Fibroblast of peridontal ligament (primary cell): ENCODE measurements around the gene PLLP.
"Not testable (repeated sequence)": the region's sequence is repeated elsewhere in the genome, so short reads cannot be mapped to it uniquely, and the experiment has no call there.

Experiments used
- DNase-seq: peaks from one replicate; pipeline ENCODE4 v3.0.0-alpha.2; 2010; ENCODE audit errors: extremely low read depth

Gene PLLP

DNA sequence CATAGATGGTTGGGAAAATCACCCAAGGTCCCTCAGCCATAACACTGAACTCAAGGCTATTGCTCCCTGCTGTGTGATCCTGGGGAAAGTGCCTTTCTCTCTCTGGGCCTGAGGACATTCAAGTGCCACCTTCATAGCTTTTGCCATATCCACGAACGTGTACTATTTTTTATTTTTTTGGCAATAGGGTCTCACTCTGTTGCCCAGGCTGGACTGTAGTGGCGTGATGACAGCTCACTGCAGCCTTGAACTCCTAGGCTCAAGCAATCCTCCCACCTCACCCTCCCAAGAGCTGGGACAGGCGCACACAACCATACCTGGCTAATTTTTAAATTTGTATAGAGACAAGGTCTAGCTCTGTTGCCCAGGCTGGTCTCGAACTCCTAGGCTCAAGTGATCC is 10.6 kb downstream of the PLLP start:
- no peak for DNase-seq

- no peak for DNase-seq
These were observed 11.1 kb downstream of the PLLP start for GRCh38 chr16:57273359-57273758.

- no peak for DNase-seq
These were observed 12.5 kb downstream of the PLLP start for GRCh38 chr16:57271867-57272495.

DNA sequence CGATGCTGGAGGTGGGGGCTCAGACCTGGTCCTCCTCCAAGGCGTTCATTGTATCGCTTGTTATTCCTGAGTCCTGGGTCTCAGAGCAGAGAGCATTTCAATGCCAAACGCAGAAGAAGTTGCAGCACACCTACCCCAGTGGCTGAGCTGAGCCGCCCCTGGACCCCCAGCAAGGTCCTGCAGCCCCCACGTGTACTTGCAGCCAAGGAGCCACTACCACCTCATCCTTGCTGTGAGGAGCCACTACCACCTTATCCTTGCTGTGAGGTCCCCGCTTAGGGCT is 13.5 kb downstream of the PLLP start:
- DNase-seq: no peak

- DNase-seq: no peak
These were observed 14.0 kb downstream of the PLLP start for GRCh38 chr16:57270221-57271062.

GRCh38 chr16:57268804-57269800 is 15.4 kb downstream of the PLLP start:
- no peak for DNase-seq

GRCh38 chr16:57267343-57267742 is 17.1 kb downstream of the PLLP start:
- not testable (repeated sequence) for DNase-seq

GRCh38 chr16:57266531-57267260 is 17.8 kb downstream of the PLLP start:
- no peak for DNase-seq

DNA sequence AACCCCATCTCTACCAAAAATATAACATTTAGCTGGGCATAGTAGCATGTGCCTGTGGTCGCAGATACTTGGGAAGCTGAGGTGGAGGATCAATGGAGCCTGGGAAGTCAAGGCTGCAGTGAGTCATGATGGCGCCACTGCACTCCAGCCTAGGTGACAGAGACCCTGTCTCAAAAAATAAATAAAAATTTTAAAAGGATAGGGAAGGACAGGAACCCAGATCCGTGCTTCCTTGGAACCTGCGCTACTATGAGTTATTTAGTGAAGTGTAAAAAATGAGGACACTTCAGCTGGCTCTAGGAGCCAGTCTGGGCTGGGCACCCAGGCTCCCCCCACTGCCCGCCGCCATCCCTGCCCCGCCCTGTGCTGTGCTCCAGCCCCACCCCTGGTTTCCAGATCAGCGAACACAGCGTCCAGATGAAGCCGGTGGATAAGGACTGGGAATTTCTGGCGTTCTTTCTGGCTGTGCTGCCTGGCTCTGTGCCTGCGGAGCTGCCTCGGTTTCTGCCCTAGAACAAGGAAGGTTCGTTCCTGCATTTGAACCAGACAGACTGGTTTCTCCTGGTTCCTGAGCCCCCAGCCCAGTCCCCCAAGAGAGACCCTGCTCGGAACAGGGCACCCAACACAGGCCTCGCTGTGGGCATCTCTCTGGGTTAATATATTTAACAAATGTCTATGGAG is 18.5 kb downstream of the PLLP start:
- no peak for DNase-seq

GRCh38 chr16:57264950-57265371 is 19.5 kb downstream of the PLLP start:
- no peak for DNase-seq

DNA sequence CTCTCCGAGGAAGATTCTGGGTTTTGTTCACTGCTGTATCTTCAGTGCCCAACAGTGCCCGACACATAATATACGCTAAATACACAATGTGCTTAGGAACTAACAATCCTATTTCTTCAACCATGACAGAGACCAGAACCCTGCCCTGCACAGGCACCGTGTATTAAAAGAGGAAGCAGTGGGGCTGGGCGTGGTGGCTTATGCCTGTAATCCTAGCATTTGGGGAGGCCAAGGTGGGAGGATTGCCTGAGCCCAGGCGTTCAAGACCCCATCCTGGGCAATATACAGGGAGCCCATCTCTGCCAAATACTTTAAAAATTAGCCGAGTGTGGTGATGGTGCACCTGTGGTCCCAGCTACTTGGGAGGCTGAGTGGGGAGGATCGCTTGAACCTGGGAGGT is 20.1 kb downstream of the PLLP start:
- no peak for DNase-seq

GRCh38 chr16:57263541-57264351 is 20.7 kb downstream of the PLLP start:
- no peak for DNase-seq

DNA sequence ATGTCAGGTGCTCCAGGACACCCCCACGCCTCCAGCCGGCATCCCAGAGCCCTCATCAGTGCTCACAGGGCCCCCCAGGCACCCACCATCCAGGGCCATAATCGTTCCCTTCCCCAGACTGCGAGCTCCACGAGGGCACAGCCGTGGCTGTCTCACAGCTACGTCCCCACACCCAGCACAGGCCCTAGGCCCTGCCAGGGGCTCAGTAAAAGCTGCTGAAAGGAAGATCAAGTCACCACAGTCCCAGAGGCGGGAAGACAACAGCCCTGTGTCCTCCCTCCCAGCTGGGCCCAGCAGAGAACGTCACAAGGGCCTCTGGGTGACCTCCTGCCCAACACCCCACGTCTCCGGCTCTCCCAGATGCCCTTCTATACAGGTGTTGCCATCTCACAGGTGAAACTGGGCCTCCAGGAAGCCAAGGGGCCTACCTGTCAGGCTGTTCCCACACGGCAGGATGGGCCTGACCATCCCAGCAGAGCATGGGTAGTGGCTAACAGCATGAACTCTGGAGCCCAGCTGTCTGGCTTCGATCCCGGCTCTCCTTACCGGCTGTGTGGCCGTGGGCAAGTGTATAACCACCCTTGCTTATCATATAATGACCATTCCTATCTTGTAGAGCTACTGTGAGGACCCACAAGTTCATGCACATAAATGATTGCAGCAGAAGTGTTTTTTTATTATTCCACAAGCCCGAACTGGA is 21.5 kb downstream of the PLLP start:
- DNase-seq: no peak

DNA sequence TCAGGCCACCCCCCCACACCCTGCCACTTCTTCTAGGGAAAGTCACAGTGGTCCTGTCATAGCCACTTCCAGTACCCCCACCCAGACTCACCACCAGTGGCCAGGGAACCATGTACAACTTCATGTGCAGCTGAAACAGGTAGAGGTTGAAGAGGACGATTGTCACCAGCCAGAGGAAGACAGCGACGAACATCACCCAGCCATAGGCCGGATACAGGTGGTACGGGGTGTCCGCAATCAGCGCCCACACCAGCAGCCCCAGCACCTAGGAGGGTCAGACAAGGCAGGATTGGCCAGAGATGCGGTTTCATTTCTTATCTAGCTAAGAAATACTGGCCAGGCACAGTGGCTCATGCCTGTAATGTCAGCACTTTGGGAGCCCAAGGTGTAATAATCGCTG is 22.7 kb downstream of the PLLP start:
- DNase-seq: no peak

DNA sequence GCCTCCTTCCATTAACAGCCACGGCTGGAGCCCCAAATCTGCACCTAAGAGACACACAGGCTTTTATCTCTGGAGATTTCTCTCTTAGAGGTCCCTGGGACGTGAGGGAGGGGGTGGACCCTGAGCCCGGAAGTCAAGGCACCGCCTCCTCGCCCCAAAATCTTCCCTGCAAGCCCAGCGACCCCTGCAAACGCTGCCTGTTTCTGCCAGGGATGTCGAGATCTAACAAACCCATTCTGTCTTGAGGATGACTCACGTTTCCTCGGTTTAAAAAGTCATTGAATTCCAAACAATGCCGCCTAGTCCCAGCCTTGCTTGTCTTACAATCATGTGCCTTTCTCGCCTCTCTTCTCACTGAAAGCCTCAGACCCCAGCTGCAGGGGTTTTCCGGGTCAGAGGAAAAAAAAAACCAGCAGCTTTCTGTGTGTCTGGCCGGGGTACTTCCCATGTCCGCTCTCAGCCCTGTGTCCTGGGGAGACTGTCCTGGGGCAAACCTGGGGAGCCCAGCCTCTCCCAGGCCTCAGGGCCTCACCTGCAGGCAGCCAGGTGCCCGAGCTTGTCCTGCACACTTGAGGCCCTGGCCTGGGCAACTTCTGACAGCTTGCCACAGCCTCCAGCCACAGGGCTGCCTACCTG is 24.1 kb downstream of the PLLP start:
- DNase-seq: peak; percentile 67

DNA sequence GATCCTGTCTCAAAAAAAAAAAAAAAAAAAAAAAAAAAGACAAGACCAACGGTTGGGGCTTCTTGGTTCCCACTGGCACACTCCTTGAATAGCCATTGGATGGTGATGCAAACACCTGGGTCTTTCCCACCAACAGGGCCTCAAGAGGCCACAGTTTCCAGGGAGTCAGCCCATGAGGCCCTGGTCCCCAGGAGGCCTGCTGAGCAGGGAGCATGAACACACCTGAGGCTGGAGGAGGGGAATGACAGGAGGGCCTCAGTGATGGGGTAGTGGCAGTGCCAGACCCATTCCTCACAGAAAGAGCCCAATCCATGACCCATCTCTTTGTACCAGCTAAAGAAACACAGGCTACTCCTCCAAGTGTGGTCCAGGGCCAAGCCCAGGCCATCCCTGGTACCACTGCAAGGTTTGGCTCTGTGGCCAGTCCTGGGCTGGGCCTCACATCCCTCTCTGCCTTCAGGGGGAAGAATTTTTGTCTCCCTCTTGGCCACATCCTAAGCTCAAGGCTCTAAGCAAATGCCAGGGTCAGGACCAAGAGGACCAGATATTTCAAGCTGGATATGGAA is 25.5 kb downstream of the PLLP start:
- DNase-seq: no peak

DNA sequence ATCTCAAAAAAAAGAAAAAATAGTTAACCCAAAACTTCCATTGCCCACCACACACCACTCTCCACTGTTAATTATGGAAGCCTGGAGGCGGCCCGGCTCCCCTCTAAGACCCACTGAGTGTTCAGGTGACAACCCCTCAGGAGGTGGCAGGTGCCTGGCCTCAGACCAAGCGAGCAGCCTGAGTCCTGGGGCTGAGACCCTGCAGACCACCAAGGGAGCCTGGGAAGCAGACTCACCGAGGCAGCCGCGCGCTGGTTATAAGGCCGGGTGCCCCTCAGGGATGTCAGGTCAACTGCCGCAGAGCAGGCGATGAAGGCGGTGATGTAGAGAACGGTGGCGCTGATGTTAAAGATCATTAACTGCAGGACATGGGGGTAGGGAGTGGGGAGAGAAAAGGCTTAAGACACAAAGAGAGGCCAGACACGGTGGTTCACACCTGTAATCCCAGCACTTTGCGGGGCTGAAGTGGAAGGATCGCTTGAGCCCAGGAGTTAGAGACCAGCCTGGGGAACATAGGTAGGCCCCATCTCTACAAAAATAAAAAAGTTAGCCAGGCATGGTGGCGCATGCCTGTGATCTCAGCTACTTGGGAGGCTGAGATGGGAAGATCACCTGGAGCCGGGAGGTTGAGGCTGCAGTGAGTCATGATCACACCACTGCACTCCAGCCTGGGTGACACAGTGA is 26.1 kb downstream of the PLLP start:
- no peak for DNase-seq

- no peak for DNase-seq
These were observed 26.9 kb downstream of the PLLP start for GRCh38 chr16:57257455-57258070.
